Stimulated activated CD4-positive, alpha-beta T cell treated with anti-CD3 and anti-CD28 coated beads, Interleukin-4, amount 100 ng/mL, for 24 hours (primary cell): Measurements from ENCODE around the gene KLHDC8B.

Source experiments
- DNase-seq: peaks from one replicate; pipeline ENCODE4 v3.0.0-alpha.2; 2020

The KLHDC8B gene

GRCh38 chr3:49171119-49171774, at the start of gene KLHDC8B:
KLHDC8B (plus strand) TSS chr3:49171598; CDS start chr3:49172770, 1,172 bp downstream.
- peak; percentile 87 for DNase-seq

DNA sequence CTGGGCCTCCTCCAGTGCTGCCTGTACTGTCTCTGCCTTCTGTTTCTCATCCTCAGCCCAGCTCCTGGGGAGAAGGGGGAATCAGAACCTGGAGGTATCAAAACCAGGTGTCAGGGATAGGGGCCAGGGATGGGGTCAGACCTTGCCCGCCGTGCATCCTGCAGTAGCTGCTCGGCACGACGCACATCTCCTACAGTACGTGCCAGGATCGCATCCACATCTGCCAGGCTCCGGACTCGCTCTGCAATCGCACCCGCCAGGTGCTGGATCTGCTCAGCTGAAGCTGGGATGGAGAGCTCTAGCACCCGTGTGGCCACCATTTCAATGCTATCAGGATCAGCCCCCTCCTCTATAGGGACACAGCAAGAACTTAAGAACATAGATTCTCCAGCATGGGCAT, 49.4 kb upstream of the KLHDC8B start:
- no peak for DNase-seq

DNA sequence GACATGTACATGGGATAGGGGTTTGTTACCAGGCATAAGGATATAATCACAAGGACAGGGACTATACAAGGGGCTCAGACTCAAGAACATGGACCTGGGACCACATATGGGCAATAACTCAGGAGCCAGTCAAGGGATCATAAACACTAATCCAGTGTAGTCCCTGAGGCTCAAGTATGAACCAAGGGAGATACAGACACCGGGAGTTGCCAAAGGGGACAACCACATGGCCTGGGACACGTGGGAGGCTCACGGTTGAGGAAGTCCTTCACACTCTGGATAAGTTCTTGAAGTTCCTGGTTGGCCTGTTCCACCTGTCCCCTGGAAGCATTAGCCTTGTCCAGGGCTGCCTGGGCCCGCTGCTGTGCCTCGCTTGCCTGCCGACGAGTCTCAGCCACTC, 48.9 kb upstream of the KLHDC8B start:
- DNase-seq = no peak

DNA sequence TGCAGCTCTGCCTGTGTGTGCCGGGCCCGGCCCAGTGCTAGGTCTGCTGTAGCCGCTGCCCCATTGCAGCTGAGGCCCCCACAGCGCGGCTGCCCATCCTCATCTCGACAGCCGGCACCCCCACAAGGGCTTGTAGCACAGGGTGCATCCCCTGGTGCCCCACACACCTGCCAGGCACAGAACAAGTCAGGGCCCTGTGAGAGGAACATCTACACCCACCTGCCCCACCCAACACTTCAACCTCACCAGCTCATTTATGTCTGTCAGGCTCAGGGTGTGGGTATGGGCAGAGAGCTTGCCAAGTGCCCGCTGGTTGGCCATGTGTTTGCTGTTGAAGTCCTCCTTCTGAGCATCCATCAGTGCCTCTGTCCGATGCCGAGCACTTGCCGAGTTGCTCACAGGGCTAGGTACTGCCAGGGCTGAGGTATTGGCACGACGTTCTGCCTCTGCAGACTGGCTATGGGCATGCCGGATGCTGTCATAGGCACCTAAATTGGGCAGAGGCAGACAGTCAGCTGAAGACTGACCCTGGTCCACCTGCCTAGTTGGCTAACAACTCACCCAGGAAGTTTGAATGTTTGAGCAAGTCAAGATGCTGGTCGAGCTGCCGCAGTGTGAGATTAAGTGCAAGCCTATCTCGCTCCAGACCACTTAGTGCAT, 48.4 kb upstream of the KLHDC8B start:
- DNase-seq = no peak

GRCh38 chr3:49123687-49124086, 47.7 kb upstream of the KLHDC8B start:
- DNase-seq = no peak

GRCh38 chr3:49124203-49124602, 47.2 kb upstream of the KLHDC8B start:
- no peak for DNase-seq

GRCh38 chr3:49124991-49125670, 46.3 kb upstream of the KLHDC8B start:
- no peak for DNase-seq

- DNase-seq = no peak
Observed at GRCh38 chr3:49131040-49131439, 40.4 kb upstream of the KLHDC8B start.

- DNase-seq = no peak
Observed at GRCh38 chr3:49131576-49131975, 39.8 kb upstream of the KLHDC8B start.

- no peak for DNase-seq
Observed at GRCh38 chr3:49132073-49132436, 39.3 kb upstream of the KLHDC8B start.

DNA sequence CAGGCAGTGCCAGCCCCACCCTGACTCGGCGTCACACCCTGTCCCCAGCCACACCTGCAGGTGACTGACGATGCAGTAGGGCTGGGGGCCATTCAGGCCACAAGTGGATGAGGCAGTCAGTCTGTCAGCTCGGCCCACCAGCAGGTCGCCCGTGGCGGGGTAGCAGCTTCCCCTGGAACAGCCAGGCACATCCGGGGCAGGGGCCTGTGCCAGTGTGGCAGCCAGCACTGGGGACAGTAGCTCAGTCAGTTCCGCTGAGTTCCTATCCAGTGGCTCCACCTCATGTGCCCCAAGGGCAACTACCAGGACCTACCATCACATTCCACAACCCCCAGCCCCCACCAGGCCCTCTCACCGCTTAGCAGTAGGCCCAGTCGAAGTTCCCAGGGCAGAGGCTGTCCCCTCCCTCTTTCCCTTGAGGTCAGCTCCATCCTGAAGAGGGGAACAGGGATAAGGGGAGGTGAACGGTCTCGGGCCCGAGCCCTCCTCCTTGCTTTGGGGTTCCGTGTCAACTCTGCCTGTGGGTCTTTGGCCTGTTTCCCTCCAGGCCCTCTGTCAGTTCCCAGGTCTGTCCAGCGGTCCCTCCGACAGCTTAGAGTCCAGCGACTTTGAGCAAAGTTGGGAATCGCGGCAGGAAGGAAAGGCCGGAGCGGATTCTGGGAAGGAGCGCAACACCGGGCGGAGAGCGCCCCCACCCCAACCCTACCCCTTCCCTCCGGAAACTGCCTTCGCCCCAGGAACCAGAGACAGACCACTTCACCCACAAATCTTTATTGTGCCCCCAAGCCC, 38.8 kb upstream of the KLHDC8B start, which contains the start of gene LAMB2:
Gene LAMB2, minus strand, starts transcription at position 614 of the 789 bp plus-strand sequence. Its CDS starts 183 bp downstream, at position 431.
- no peak for DNase-seq

- DNase-seq = no peak
Observed at GRCh38 chr3:49133226-49133951, 38.0 kb upstream of the KLHDC8B start.

DNA sequence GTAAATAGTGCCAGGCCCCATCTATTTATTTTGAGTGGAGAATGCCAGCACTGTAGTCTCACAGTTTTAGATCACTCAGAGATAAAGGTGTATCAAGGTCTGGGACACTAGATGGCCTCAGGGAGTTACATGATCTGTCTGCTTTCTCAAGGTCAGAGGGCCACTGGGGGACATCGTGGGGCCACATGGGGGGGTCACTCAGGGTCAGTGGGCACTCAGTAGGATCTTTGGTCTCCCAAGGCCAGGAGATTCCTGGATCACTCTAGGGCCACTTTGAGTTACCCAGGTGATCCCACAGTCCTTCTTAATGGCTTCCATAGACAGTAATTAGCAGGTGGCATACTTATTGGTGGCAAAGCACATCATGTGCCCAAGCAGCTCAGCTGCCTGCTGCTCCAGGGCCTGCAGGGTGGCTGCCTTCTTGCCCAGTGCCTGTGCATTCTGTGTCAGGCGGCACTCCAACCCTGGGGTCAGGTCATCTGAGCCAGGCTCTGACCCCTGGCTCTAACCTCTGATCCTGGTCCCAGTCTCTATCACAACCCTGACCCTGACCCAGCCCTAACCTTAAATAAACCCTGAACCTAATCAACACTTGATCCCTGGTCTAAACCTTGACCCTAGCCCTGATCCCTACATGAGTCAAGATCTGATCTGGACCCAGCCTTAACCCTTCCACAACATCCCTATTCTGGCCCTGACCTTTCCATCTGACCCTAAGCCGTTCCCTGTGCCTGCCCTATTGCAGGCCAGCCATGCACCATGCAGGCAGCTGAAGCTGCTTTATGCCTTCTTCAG, 36.7 kb upstream of the KLHDC8B start:
- no peak for DNase-seq

- DNase-seq = no peak
Observed at GRCh38 chr3:49135499-49135898, 35.9 kb upstream of the KLHDC8B start.

DNA sequence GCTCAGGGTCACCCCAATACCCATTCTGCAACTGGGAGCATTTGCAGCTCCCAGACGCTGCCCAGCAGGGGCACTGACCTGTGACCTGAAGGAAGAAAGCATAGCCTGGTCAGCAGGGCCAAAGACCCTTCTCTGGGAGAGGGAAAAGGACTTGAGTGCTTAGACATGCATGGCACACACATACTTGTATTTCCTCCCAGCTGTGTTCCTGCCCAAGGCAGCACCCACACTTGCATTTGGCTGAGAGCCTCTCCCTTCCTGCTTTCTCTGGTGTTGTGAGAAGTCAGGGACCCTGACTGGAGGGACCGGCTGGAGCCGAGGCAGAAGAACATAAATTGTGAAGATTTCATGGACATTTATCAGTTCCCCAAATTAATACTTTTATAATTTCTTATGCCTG, 31.3 kb upstream of the KLHDC8B start:
- no peak for DNase-seq

DNA sequence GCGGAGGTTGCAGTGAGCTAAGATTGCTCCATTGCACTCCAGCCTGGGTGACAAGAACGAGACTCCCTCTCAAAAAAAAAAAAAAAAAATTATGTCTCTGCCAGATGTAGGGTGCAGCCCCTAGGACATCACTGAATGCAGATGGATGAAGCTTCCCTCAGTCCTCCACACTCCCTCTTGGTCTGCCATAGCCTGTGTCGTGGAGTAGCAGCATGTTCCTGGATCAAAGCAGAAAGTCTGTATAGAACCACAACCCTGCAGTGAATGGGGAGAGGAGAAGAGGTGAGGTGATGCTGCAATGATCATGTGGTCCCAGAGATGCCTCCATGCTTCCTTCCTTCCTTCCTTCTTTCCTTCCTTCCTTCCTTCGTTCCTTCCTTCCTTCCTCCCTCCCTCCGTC, 23.2 kb upstream of the KLHDC8B start:
- no peak for DNase-seq

DNA sequence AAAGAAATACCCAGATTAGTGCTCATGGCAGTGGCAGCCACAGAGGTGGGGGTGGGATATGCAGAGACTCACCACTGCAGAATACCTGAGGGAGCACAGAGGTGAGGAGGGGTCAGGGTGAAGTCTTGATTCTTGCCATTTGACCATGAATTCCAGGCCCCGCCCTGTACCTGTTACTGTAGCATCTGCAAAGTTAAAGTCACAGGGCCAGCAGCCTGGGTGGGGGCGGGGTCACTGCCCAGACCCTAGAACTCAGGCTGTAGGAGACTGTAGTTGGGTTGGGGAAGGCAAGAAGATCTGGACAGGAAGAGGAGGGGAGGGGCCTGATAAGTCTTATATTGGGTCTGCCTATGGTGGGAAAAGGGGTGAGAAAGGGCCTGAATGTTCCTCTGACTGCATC, 19.8 kb upstream of the KLHDC8B start:
- DNase-seq = no peak

DNA sequence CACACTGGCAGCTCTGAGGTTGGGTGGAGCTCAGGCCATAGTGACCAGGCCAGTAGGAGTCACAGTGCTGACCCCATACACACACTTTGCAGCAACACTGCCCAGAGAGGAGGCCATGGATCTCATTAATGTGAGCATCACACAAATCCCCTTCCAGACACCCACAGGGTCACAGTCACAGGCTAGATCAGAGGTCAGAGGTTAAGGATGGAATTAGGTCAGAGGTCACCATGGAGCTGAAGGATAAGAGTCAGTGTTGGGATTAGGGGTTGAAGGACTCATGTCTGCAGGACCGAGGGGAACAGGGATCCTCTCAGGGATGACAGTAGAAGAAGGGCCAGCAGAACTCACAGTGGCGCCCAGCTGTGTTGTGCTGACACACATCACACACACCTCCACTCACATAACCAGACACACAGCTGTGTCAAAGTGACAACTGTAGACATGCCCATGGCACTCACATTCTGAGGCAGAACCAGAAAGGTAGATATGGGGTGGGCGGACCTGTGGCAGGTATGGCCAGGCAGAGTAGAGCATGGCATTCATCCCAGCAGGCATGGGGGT, 18.0 kb upstream of the KLHDC8B start:
- no peak for DNase-seq

- DNase-seq = no peak
Observed at GRCh38 chr3:49157289-49157688, 14.1 kb upstream of the KLHDC8B start.

DNA sequence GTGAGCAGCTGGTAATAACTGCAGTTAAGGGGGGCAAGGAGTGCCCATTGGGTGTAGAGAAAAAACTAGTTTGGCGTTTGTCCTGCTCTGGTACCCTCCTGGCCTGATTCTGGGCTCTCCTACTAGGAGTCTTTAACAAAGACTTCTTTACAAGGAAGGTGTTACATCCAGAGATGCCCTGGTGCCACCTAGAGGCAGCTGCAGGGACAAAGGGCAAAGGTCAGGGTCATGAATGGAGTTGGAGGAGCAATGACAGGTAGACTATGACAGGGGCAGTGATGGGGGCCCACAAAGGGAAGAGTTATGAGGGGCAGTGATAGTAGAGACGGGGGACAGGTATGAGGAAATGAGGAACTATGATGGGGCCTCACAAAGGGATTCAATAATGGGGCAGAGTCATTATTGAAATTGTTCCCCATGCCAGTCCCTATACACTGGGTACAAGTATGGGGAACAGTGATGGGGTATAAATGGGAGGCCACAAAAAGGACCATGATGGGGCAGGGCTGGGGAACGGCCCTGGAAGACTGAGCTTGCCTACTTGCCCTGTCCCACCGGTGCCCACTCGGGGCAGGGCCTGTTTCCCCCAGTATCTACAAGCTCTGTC, 13.2 kb upstream of the KLHDC8B start:
- DNase-seq = peak; percentile 61

- DNase-seq = no peak
Observed at GRCh38 chr3:49158792-49159191, 12.6 kb upstream of the KLHDC8B start.
